T-helper 9 cell (primary cell): ENCODE data around the gene KDM4C.

ENCODE experiments used
- DNase-seq: peaks from one replicate; pipeline ENCODE4 v3.0.0-alpha.2; 2020

The KDM4C gene

GRCh38 chr9:6909181-6909580, 151.4 kb downstream of the KDM4C start:
- DNase-seq, result no peak

DNA sequence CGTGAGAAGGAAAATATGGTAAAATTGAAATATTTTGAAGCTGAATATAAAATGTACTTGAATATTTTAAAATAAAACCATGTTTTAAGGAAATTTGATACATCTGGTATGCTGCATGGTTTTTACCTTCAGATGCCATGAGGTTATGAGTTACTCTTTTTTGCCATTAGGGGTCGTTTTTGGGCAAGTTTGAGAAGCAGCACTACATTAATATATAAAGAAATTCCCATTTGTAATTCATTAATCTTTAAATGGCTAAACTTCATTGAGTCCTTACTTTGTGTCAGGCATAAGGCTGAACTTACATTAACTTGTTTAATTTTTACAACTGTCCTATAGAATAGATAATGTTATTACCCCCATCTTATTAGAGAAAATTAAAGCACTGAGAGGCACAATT, 152.3 kb downstream of the KDM4C start:
- DNase-seq, result no peak

DNA sequence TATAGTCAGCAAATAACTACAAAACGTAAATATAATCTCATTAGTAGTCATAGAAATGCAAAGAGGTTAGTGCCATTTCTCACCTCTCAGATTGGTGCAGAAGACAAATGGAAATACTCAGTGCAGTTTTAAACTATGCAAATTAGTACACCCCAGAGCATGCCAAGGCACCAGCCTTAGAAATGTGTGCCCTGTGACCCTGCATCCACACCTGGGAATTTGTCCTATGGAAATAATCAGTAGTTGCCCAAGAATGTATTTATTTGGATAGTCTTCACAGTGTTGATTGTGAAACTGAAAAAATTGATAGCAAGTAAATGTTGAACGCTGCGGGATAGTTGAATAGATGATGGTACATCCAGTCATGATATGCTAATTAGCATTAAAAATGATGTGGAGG, 152.7 kb downstream of the KDM4C start:
- DNase-seq, result no peak

DNA sequence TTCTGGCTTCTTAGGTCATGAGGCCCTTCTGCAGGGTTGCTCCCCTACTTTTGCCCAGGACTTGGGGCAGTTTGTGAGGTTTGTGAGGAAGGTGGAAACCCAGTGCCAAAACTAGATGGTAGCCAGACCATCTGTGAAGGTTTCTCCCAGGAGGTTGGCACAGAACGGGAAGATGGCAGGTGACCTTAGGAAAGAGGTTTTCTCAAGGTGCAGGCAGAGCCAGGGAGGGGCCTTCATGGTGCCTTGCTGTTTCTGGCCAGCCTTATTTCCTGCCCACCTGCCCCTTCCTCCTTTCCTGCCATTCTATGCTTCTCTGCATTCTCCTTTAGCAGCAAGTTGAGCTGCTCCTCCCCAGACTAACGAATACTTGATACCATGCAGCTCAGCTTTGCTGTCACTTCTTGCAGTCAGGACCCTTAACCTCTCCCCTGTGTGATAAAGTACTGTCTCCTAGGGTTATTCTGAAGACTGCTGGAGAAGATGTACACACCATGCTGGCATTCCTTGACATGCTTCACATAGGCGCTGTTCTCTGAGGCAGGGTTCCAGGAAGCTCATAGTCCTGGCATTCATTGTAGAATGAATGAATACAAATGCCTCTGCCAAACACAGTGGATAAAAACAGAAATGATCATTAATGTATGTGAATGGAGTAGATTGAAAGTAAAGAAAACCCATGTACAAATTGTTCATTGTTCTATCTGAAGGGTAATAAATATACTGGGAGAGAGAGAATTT, 154.3 kb downstream of the KDM4C start:
- no peak for DNase-seq

DNA sequence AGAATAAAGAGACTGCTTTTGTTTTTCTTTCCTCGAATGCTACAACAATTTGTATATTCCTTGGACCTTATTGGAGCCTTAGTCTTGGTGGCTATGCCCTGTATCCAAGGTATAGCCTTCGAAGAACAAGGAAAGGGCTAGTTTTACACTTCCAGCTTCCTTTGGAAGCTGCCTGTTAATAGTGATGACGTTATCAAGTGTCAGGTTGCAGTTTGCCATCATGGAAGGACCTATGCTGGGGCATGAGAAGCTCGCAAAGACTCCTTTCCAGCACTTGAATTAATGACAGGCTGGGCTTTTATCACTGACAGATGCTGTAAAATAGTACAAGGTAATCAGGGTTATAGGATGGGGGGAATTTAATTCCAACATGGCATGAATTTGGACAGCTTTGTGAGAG, 157.9 kb downstream of the KDM4C start:
- no peak for DNase-seq

- no peak for DNase-seq
Observed at GRCh38 chr9:6917162-6917561, 159.4 kb downstream of the KDM4C start.

DNA sequence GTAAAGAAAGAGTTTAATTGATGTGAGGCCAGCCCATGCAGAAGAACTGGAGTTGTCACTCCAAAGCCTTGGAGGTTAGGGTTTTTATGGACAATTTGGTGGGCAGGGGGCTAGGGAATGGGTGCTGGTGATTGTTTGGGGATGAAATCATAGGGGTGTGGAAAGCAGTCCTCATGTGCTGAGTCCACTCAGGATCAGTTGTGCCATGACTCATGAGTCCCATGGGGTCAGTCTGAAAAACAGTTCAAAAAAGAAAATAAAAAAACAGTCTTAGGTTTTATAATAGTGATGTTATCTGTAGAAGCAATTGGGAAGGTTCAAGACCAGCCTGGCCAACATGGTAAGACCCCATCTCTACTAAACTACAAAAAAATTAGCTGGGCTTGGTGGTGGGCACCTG, 162.3 kb downstream of the KDM4C start:
- no peak for DNase-seq

- DNase-seq, result no peak
Observed at GRCh38 chr9:6921315-6921714, 163.5 kb downstream of the KDM4C start.

DNA sequence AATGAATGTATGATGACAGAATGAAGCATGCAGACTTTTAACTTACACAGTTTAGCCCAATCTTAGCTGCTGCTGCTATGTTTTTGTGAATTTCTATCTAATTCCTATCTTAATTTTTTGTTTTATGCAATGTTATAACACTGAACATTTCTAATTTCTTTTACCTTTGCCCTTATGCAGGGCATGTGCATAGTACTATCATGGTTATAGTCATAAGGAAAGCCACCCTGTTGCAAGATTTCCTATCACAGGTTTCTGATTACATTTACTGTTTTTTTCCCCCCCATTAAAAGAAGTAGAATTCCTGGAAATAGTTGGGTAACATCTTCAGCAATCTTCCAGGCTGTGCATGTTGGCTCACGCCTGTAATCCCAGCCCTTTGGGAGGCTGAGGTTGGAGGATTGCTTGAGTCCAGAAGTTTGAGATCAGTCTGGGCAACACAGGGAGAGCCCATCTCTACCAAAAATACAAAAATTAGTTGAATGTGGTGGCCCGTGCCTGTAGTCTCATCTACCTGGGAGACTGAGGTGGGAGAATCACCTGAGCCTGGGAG, 164.4 kb downstream of the KDM4C start:
- DNase-seq, result no peak

DNA sequence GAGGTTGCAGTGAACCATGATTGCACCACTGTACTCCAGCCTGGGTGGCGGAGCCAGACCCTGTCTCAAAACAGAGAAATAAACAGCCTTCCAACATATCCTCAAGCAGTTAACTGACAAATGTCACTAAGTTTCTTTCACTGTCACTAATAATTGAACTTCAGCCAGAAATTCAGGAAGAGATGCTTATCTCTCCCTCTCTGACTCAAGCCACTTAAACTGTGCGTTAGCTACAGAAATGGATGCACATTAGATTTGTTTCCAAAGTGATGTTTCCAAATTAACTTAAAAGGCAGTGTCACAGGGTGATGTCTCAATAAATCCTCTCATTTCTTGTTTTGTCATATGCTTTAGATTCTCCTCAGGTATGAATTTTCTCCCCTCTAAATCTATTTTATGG, 164.9 kb downstream of the KDM4C start:
- no peak for DNase-seq

- no peak for DNase-seq
Observed at GRCh38 chr9:6923086-6923485, 165.3 kb downstream of the KDM4C start.

DNA sequence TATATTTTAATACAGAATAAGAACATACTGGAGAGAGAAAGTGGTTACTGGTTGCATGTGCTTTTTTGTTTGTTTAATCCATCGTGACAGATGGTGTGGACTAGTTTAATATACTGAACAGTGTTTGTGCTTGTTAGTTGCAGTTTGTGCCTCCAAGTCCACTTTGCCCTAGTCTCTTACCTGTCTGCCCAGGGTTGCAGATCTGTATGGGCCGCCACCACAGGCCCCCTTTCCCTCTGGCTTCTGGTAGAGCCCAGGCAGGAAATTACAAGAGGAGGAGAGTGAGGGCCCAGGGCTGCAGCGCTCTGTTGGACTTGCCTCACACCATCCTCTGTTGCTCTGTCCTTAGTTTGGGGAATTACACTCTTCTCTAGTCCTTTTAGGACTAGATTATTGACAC, 166.4 kb downstream of the KDM4C start:
- no peak for DNase-seq

DNA sequence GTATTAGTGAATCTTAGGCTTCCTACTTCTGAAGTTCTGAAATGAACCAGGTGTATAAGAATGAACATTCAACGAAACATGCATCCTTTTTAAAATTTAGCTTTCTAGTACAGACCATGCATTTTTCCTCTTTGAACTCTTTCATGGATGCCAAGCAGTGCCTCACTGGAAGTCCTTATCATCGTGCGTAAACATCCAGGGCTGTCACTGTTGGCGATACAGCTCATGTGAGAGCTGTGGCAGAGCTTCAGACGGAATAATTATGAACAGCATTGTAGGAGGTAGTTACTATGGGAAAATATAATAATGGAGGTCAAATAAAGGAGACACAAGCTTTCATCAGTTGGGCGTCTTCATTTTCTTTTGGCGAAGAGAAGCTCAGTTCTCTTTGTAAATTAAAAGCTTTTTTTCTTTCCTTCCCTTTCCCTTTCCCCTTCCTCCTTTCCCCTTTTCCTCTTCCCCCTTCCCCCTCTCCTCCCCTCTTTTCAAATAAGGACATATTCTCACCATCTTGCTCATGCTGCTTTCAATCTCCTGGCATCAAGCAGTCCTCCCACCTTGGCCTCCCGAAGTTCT, 167.3 kb downstream of the KDM4C start:
- no peak for DNase-seq

- DNase-seq, result no peak
Observed at GRCh38 chr9:6925836-6926235, 168.1 kb downstream of the KDM4C start.

DNA sequence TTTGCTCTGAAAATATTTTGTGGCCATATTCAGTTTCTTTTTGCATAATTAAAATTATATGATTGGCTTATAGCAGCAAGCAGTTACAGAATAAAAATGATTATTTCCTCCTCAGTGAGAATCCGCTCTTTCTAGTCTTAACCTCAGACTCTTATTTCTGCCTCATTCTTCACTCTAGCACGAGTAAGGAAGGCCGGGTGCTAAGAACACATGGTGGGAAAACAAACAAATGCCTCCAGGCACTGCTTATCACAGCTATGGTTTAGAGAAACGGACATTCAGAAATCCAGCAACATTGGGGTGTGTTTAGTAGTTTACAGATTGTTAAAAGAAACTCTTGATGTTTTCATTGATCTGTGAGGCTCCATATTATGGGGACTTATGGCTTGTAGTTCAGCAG, 168.7 kb downstream of the KDM4C start:
- no peak for DNase-seq

- DNase-seq, result no peak
Observed at GRCh38 chr9:6927838-6928237, 170.1 kb downstream of the KDM4C start.

DNA sequence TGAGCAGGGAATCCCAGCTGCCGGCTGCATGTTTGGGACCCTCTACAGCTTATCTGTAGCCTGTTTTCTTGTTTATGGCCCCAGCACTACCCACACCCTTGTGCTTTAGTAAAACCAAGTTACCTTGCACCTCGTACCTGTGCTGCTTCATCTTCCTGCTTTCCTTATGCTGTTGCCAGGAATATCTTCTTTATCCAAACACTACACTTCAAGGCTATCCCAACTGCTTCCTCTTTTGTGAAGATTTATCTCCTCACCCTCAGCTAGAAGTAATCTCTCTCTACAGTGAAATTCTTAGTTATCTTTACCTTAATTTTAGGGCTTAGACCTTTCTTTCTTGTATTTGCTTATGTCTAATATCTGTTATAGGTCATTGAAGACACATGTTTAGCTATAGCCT, 171.1 kb downstream of the KDM4C start:
- DNase-seq, result no peak

- DNase-seq, result no peak
Observed at GRCh38 chr9:6929441-6930215, 171.9 kb downstream of the KDM4C start.

DNA sequence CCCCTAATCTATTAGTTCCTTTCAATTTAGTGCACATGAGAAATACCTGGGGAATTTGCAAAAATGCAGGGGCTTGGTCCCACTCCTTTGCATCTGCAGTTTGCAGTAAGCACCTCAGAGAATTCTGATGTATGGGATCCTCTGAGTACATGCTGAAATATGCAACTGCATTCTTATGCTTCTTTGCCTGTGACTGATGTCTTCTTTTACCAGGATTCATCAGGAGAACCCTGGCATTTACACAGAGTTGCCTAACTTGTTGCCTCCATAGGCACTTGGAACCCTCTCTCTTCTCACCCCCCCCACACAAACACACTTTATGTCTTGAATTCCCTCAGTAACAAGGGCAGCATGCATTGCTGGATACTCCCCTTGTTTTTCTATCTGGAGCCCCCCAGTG, 173.1 kb downstream of the KDM4C start:
- DNase-seq, result no peak

DNA sequence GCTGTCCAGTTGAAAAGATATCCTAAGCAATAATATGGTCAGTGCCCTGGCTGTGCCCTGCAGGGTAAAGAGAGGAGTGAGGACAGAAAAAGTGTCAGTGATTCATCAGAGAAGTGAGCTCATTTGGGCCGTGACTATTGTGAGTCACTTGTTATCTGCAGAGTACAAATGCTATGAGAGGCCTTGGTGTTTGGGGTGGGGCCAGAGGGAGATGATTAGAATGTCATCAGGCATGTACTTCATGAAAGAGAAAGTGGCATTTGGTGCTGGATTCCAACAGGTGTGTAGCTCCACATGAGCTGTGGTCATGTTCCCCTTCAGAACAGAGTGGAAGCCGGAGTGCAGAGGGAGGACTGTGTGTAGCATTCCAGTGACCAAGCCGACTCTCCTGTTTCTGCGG, 174.1 kb downstream of the KDM4C start:
- no peak for DNase-seq

- no peak for DNase-seq
Observed at GRCh38 chr9:6936103-6936502, 178.3 kb downstream of the KDM4C start.

- no peak for DNase-seq
Observed at GRCh38 chr9:6937209-6937608, 179.4 kb downstream of the KDM4C start.

GRCh38 chr9:6938447-6938846, 180.7 kb downstream of the KDM4C start:
- no peak for DNase-seq

GRCh38 chr9:6938873-6939272, 181.1 kb downstream of the KDM4C start:
- no peak for DNase-seq
